Keratinocyte (primary cell): Measurements from ENCODE around the gene MAPK13. TPM values are rescaled to one million over a fixed set of nuclear protein-coding genes. Genes with fewer than 3 reads are reported as not detected.
"Not testable (repeated sequence)": the region's sequence is repeated elsewhere in the genome, so short reads cannot be mapped to it uniquely, and the experiment has no call there.

Experiments used
- DNase-seq: peaks from one replicate; pipeline ENCODE4 v3.0.0-alpha.2; 2011; ENCODE audit warnings: low read depth, missing footprints, low spot score
- FAIRE-seq: peaks from 2 replicates; lab custom pipeline; 2011; peaks lifted over from hg19 to GRCh38; lab: Jason Lieb, UNC
- H2AFZ ChIP-seq: 2 replicates; pipeline ENCODE4 v1.6.0; 2012; ENCODE audit warnings: low read length, control low read depth, inconsistent platforms; ENCODE audit not compliant: control insufficient read depth
- H3K27ac ChIP-seq: 2 replicates; pipeline ENCODE4 v1.5.1; 2011; ENCODE audit warnings: low read length; ENCODE audit not compliant: control insufficient read depth, insufficient read depth
- H3K27me3 ChIP-seq: 3 replicates; pipeline ENCODE4 v1.6.0; 2011; ENCODE audit warnings: low read length; ENCODE audit not compliant: control insufficient read depth, insufficient read depth; ENCODE audit errors: extremely low read depth
- H3K36me3 ChIP-seq, 2 experiments: 2 replicates in 1 of 2; 3 replicates in 1 of 2; pipeline ENCODE4 v1.5.1; 2011; ENCODE audit warnings: low read length in 2 of 2, mild to moderate bottlenecking in 1 of 2; ENCODE audit not compliant: control insufficient read depth in 2 of 2, insufficient read depth in 2 of 2; ENCODE audit errors: extremely low read depth in 1 of 2
- H3K4me1 ChIP-seq: 3 replicates; pipeline ENCODE4 v1.5.1; 2011; ENCODE audit warnings: low read length; ENCODE audit not compliant: control insufficient read depth, insufficient read depth; ENCODE audit errors: extremely low read depth
- H3K4me2 ChIP-seq: 3 replicates; pipeline ENCODE4 v1.6.0; 2011; ENCODE audit warnings: low read depth, low read length; ENCODE audit not compliant: control insufficient read depth, insufficient read depth; ENCODE audit errors: extremely low read depth
- H3K4me3 ChIP-seq, 3 experiments: fragments of 200-600 bp in 1 of 3; sonication (generic) in 1 of 3; 2 replicates in 2 of 3; 3 replicates in 1 of 3; pipeline ENCODE4 v1.5.1; 2011 to 2016; ENCODE audit warnings: low read length in 3 of 3, mild to moderate bottlenecking in 3 of 3, control low read depth in 2 of 3, inconsistent platforms in 1 of 3, low read depth in 1 of 3, mixed read lengths in 1 of 3, mixed run types in 1 of 3, moderate library complexity in 1 of 3; ENCODE audit not compliant: control insufficient read depth in 2 of 3, insufficient read depth in 2 of 3; ENCODE audit errors: extremely low read depth in 1 of 3
- H3K79me2 ChIP-seq: 2 replicates; pipeline ENCODE4 v1.6.0; 2012; ENCODE audit warnings: low read length; ENCODE audit not compliant: control insufficient read depth, insufficient read depth
- H3K9ac ChIP-seq: 3 replicates; pipeline ENCODE4 v1.6.0; 2011; ENCODE audit warnings: low read length; ENCODE audit not compliant: control insufficient read depth, insufficient read depth; ENCODE audit errors: extremely low read depth
- H3K9me1 ChIP-seq: 3 replicates; pipeline ENCODE4 v1.6.0; 2011; ENCODE audit warnings: low read length; ENCODE audit not compliant: control insufficient read depth, insufficient read depth; ENCODE audit errors: extremely low read depth
- H3K9me3 ChIP-seq: 2 replicates; pipeline ENCODE4 v1.5.1; 2012; ENCODE audit warnings: low read depth, low read length; ENCODE audit not compliant: control insufficient read depth
- H4K20me1 ChIP-seq: 3 replicates; pipeline ENCODE4 v1.6.0; 2011; ENCODE audit warnings: low read length; ENCODE audit not compliant: control insufficient read depth, insufficient read depth; ENCODE audit errors: extremely low read depth
- CTCF ChIP-seq, 3 experiments: IDR thresholded peaks in 1 of 3; conservative IDR thresholded peaks in 1 of 3; optimal IDR thresholded peaks in 1 of 3; 2 replicates in 2 of 3; 3 replicates in 1 of 3; pipeline versions ENCODE3 to v1.5.1; 2011; ENCODE audit warnings: low read length in 3 of 3, mild to moderate bottlenecking in 3 of 3, moderate library complexity in 2 of 3, control low read depth in 1 of 3, inconsistent platforms in 1 of 3; ENCODE audit not compliant: insufficient read depth in 2 of 3; ENCODE audit errors: extremely low read depth in 1 of 3
- EZH2 ChIP-seq: IDR thresholded peaks from one replicate; pipeline ENCODE4 v1.6.1; 2012; ENCODE audit warnings: inconsistent platforms, mild to moderate bottlenecking, low read length, moderate library complexity
- dilution Hi-C: fragments of 300-500 bp; cut with MboI; formaldehyde crosslinking; loops from one replicate; pipeline ENCODE4 v1.7.0; 2020; ENCODE audit warnings: low sequenced_read_pairs; ENCODE audit not compliant: extremely low pct_ligation_motif_present
- polyA plus RNA-seq, 5 experiments: library from polyadenylated mRNA; depleted of rRNA in 3 of 5; stranded (reverse) in 3 of 5; stranded (forward) in 1 of 5; unstranded in 1 of 5; fragments of >200 nt; gene quantifications; 1 replicate in 1 of 5; 2 replicates in 3 of 5; 3 replicates in 1 of 5; pipeline versions ENCODE4 v1.2.1 to v1.2.3, GENCODE V29; 2011 to 2012; ENCODE audit warnings: missing spikeins in 2 of 5, low read depth in 1 of 5, low replicate concordance in 1 of 5

MAPK13 gene
- polyA plus RNA-seq, 1 donor (not counting 4 experiments of a cell fraction or from before 2014, with no cell fraction given), result 19.3 TPM

GRCh38 chr6:36122495-36123269, 7.6 kb upstream of the MAPK13 start:
- H3K9me3 ChIP-seq, result no peaks in the 10 kb centered on the region
- no peaks in the 10 kb centered on the region for H3K9me1 ChIP-seq
- H4K20me1 ChIP-seq, result no peaks in the 10 kb centered on the region
- TF ChIP-seq EZH2, result no peak
- no peak for TF ChIP-seq CTCF (optimal IDR thresholded peaks at IDR 0.05 in 1 of 3, IDR thresholded peaks at IDR 0.05 in 1 of 3, conservative IDR thresholded peaks at IDR 0.05 in 1 of 3; ENCODE audit: extremely low read depth in 1 of 3, insufficient read depth in 2 of 3, low read length in 3 of 3)
- H3K4me2 ChIP-seq, result no peak overlapping the region
- no peak overlapping the region for H3K4me3 ChIP-seq
- no peaks in the 10 kb centered on the region for H3K27me3 ChIP-seq
- DNase-seq (no peak), FAIRE-seq (no peak)
- H3K79me2 ChIP-seq, result no peaks in the 10 kb centered on the region
- dilution Hi-C loops, result no loop called here
- no peak overlapping the region for H3K9ac ChIP-seq
- no peaks in the 10 kb centered on the region for H3K36me3 ChIP-seq
- no peak overlapping the region for H3K27ac ChIP-seq
- peaks cover 16% of the 10 kb centered on the region for H3K4me1 ChIP-seq
- no peak overlapping the region for H2AFZ ChIP-seq

GRCh38 chr6:36123270-36124139, 6.8 kb upstream of the MAPK13 start:
- dilution Hi-C loops, result no loop called here
- Histone ChIP-seq H3K79me2 (no peaks in the 10 kb centered on the region), H3K27ac (no peak overlapping the region), H3K4me3 (no peak overlapping the region), H3K4me1 (peaks cover 16% of the 10 kb centered on the region), H3K9ac (no peak overlapping the region), H3K9me1 (no peaks in the 10 kb centered on the region), H2AFZ (no peak overlapping the region), H4K20me1 (no peaks in the 10 kb centered on the region), H3K4me2 (no peak overlapping the region), H3K36me3 (no peaks in the 10 kb centered on the region), H3K27me3 (no peaks in the 10 kb centered on the region), H3K9me3 (no peaks in the 10 kb centered on the region)
- no peak for TF ChIP-seq EZH2
- peak; percentile 66 to 92 (median 91) for TF ChIP-seq CTCF (optimal IDR thresholded peaks at IDR 0.05 in 1 of 3, IDR thresholded peaks at IDR 0.05 in 1 of 3, conservative IDR thresholded peaks at IDR 0.05 in 1 of 3; ENCODE audit: extremely low read depth in 1 of 3, insufficient read depth in 2 of 3, low read length in 3 of 3)
- DNase-seq (peak; percentile 30), FAIRE-seq (no peak)

GRCh38 chr6:36124346-36124745, 6.0 kb upstream of the MAPK13 start:
- H4K20me1 ChIP-seq, DNase-seq, H3K27ac ChIP-seq, FAIRE-seq, H3K36me3 ChIP-seq, dilution Hi-C loops, H3K27me3 ChIP-seq, H3K9me1 ChIP-seq, H3K4me3 ChIP-seq, H3K9ac ChIP-seq, H3K4me2 ChIP-seq, H3K9me3 ChIP-seq, H3K79me2 ChIP-seq, H2AFZ ChIP-seq: not testable (repeated sequence)
- peaks cover 16% of the 10 kb centered on the region for H3K4me1 ChIP-seq
